Eye (tissue), 1 donor: ENCODE results near the gene TMC1.

Experiments used
- DNase-seq: peaks from one replicate; pipeline ENCODE4 v3.0.0-alpha.2; 2015

Gene TMC1

GRCh38 chr9:72618811-72619210, 97.4 kb downstream of the TMC1 start:
- DNase-seq, result peak; percentile 21

- no peak for DNase-seq
Measured at GRCh38 chr9:72622186-72622585, 100.8 kb downstream of the TMC1 start.

- DNase-seq, result no peak
Measured at GRCh38 chr9:72623156-72623555, 101.7 kb downstream of the TMC1 start.

GRCh38 chr9:72627147-72627546, 105.7 kb downstream of the TMC1 start:
- peak; percentile 38 for DNase-seq

- peak; percentile 13 for DNase-seq
Measured at GRCh38 chr9:72627956-72628540, 106.6 kb downstream of the TMC1 start.

GRCh38 chr9:72633966-72634365, 112.6 kb downstream of the TMC1 start:
- DNase-seq, result no peak

GRCh38 chr9:72635197-72635596, 113.8 kb downstream of the TMC1 start:
- no peak for DNase-seq

- no peak for DNase-seq
Measured at GRCh38 chr9:72636621-72637020, 115.2 kb downstream of the TMC1 start.

GRCh38 chr9:72643651-72644050, 122.2 kb downstream of the TMC1 start:
- no peak for DNase-seq

- no peak for DNase-seq
Measured at GRCh38 chr9:72646061-72646460, 124.7 kb downstream of the TMC1 start.

- peak; percentile 1 for DNase-seq
Measured at GRCh38 chr9:72648324-72649126, 127.1 kb downstream of the TMC1 start.

- peak; percentile 4 for DNase-seq
Measured at GRCh38 chr9:72649127-72649442, 127.7 kb downstream of the TMC1 start.

- DNase-seq, result no peak
Measured at GRCh38 chr9:72650206-72650605, 128.8 kb downstream of the TMC1 start.

- no peak for DNase-seq
Measured at GRCh38 chr9:72656021-72656420, 134.6 kb downstream of the TMC1 start.

GRCh38 chr9:72657023-72657422, 135.6 kb downstream of the TMC1 start:
- DNase-seq, result no peak

GRCh38 chr9:72658703-72659102, 137.3 kb downstream of the TMC1 start:
- no peak for DNase-seq

- DNase-seq, result no peak
Measured at GRCh38 chr9:72661401-72662135, 140.2 kb downstream of the TMC1 start.

GRCh38 chr9:72665421-72665820, 144.0 kb downstream of the TMC1 start:
- no peak for DNase-seq

- DNase-seq, result no peak
Measured at GRCh38 chr9:72667181-72667580, 145.8 kb downstream of the TMC1 start.

- no peak for DNase-seq
Measured at GRCh38 chr9:72674961-72675360, 153.6 kb downstream of the TMC1 start.

GRCh38 chr9:72675586-72675985, 154.2 kb downstream of the TMC1 start:
- no peak for DNase-seq

- no peak for DNase-seq
Measured at GRCh38 chr9:72680593-72681282, 159.3 kb downstream of the TMC1 start.

- no peak for DNase-seq
Measured at GRCh38 chr9:72681283-72681630, 159.8 kb downstream of the TMC1 start.

GRCh38 chr9:72684615-72685014, 163.2 kb downstream of the TMC1 start:
- DNase-seq, result no peak
